Measurements from ENCODE around the gene VNN1. TPM values are rescaled to one million over a fixed set of nuclear protein-coding genes. Genes with fewer than 3 reads are reported as not detected.

The VNN1 gene
- total RNA-seq, 2 experiments from 2014 or later = not detected

GRCh38 chr6:132633362-132633761 lies 80.5 kb downstream of the VNN1 start:
- no peak for DNase-seq
- Mint-ChIP-seq H3K36me3 (no peaks in the 10 kb centered on the region), H3K27ac (no peak overlapping the region), H3K27me3 (peaks cover 26% of the 10 kb centered on the region), H3K9me3 (peaks cover 4% of the 10 kb centered on the region), H3K4me1 (no peaks in the 10 kb centered on the region), H3K4me3 (no peak overlapping the region)

Other genes starting within 250 kb of the VNN1 start
- gene STX7, start 200.9 kb downstream of the VNN1 start, total RNA-seq = 10 to 100 TPM; 14.8 to 16.3 TPM
- gene TAAR9, start 175.8 kb downstream of the VNN1 start, total RNA-seq = not detected
- gene TAAR8, start 161.4 kb downstream of the VNN1 start, total RNA-seq = not detected
- not detected for gene TAAR6, start 143.7 kb downstream of the VNN1 start, total RNA-seq
- gene TAAR5, start 124.3 kb downstream of the VNN1 start, total RNA-seq = not detected
- not detected for gene TAAR2, start 89.8 kb downstream of the VNN1 start, total RNA-seq
- gene TAAR1, start 54.9 kb downstream of the VNN1 start, total RNA-seq = not detected
- 10 to 100 TPM in 1 of 2 experiments, 1 to 10 TPM in 1; 9.4 to 11.9 TPM for gene VNN2, start 43.8 kb upstream of the VNN1 start, total RNA-seq
- gene SLC18B1, start 84.6 kb upstream of the VNN1 start, total RNA-seq = 10 to 100 TPM in 1 of 2 experiments, 1 to 10 TPM in 1; 9.7 to 10.8 TPM
- 1,000 to 10,000 TPM; 1,899 to 2,004 TPM for gene RPS12, start 100.5 kb upstream of the VNN1 start, total RNA-seq